ENCODE data around the gene OTOP1.
"Not testable (repeated sequence)": the region's sequence is repeated elsewhere in the genome, so short reads cannot be mapped to it uniquely, and the experiment has no call there.

OTOP1 gene

DNA sequence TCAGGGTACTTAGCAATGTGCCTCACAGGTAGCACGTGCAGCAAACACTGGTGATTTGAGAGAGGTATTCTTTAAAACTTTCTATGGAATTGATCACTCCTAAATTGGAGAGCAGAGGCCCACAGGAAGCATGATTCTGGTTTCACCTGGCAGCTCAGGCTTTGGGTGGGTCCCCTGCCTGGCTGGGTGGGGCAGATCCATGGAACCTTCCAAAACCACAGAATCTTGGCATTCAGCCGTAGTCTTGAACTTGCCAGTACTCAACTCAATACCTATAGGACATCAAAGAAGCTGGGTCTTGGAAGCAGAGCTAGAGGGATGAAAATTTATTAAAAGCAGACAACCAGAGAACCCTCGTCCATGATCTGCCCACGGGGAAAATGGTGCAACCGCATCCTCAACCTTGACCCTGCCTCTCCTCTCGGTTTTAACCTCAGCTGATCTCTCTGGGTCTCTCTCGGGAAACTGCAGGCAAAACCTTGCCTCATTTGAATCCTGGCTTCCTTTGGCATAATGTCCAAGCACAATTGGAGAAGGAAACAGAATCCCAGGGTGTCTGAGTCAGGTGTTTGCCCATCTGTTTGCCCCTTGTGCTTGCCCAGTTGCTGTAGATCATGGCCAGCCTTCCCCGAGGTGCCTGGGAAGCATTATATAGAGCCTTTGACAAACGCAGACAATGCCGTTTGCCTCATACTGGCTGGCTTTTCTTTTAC lies 22.9 kb downstream of the OTOP1 start:
- Histone ChIP-seq H3K79me1 (ENCODE audit: low read length) (no peaks in the 10 kb centered on the region), H3K27me3 (ENCODE audit: insufficient read depth, low read length, poor library complexity) (no peaks in the 10 kb centered on the region), H3K4me1 (ENCODE audit: control insufficient read depth, low read depth, low read length) (no peaks in the 10 kb centered on the region), H3K4ac (ENCODE audit: low read depth, low read length) (no peak overlapping the region), H3K23ac (ENCODE audit: low read length) (no peak overlapping the region), H3K4me3 (ENCODE audit: low read length) (no peak overlapping the region), H3K9ac (ENCODE audit: low read length) (no peak overlapping the region), H4K8ac (ENCODE audit: low read depth, low read length) (no peak overlapping the region), H2BK5ac (ENCODE audit: low read length) (no peak overlapping the region), H3K4me2 (ENCODE audit: low read length) (no peak overlapping the region), H2AK5ac (ENCODE audit: low read length) (no peak overlapping the region), H2BK120ac (ENCODE audit: low read depth, low read length) (no peak overlapping the region), H4K5ac (ENCODE audit: low read length) (no peak overlapping the region), H3K79me2 (ENCODE audit: control insufficient read depth, insufficient read depth, low read length) (no peaks in the 10 kb centered on the region), H3K36me3 (ENCODE audit: control insufficient read depth, insufficient read depth, low read length) (no peaks in the 10 kb centered on the region), H2BK15ac (replicated peaks; ENCODE audit: low read depth) (no peak overlapping the region), H3K27ac (ENCODE audit: low read depth, low read length) (no peak overlapping the region), H3K18ac (ENCODE audit: low read length) (no peak overlapping the region), H3K56ac (ENCODE audit: low read length) (no peak overlapping the region)
- WGBS (ENCODE audit: extremely low coverage, insufficient coverage, low lambda C conversion rate) = no CpG with 5 or more reads among the region's 10 CpGs
- DNase-seq = no peak

DNA sequence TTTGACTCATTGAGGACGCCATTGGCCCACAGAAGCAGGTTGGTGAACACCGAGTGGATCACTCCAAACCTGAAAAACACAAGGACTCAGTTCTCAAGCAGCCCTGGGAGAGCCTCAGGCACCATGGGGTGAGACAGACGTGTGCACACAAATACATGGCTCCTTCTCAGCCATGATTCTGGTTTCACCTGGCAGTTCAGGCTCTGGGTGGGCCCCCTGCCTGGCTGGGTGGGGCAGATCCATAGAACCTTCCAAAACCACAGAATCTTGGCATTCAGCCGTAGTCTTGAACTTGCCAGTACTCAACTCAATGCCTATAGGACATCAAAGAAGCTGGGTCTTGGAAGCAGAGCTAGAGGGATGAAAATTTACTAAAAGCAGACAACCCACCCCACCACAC lies 24.2 kb downstream of the OTOP1 start:
- H2AK5ac ChIP-seq (ENCODE audit: low read length) = no peak overlapping the region
- no peak overlapping the region for H4K5ac ChIP-seq (ENCODE audit: low read length)
- DNase-seq = no peak
- no peak overlapping the region for H3K4me2 ChIP-seq (ENCODE audit: low read length)
- no peaks in the 10 kb centered on the region for H3K27me3 ChIP-seq (ENCODE audit: insufficient read depth, low read length, poor library complexity)
- H2BK5ac ChIP-seq (ENCODE audit: low read length) = no peak overlapping the region
- H3K4me1 ChIP-seq (ENCODE audit: control insufficient read depth, low read depth, low read length) = no peaks in the 10 kb centered on the region
- no peak overlapping the region for H3K4me3 ChIP-seq (ENCODE audit: low read length)
- no peak overlapping the region for H2BK120ac ChIP-seq (ENCODE audit: low read depth, low read length)
- no peak overlapping the region for H3K9ac ChIP-seq (ENCODE audit: low read length)
- no peak overlapping the region for H3K23ac ChIP-seq (ENCODE audit: low read length)
- no peak overlapping the region for H2BK15ac ChIP-seq (replicated peaks; ENCODE audit: low read depth)
- no peak overlapping the region for H3K27ac ChIP-seq (ENCODE audit: low read depth, low read length)
- no peaks in the 10 kb centered on the region for H3K79me2 ChIP-seq (ENCODE audit: control insufficient read depth, insufficient read depth, low read length)
- no peak overlapping the region for H4K8ac ChIP-seq (ENCODE audit: low read depth, low read length)
- no peak overlapping the region for H3K56ac ChIP-seq (ENCODE audit: low read length)
- H3K18ac ChIP-seq (ENCODE audit: low read length) = no peak overlapping the region
- no peaks in the 10 kb centered on the region for H3K79me1 ChIP-seq (ENCODE audit: low read length)
- H3K36me3 ChIP-seq (ENCODE audit: control insufficient read depth, insufficient read depth, low read length) = no peaks in the 10 kb centered on the region
- H3K4ac ChIP-seq (ENCODE audit: low read depth, low read length) = no peak overlapping the region
- WGBS (ENCODE audit: extremely low coverage, insufficient coverage, low lambda C conversion rate) = no CpG with 5 or more reads among the region's 4 CpGs

DNA sequence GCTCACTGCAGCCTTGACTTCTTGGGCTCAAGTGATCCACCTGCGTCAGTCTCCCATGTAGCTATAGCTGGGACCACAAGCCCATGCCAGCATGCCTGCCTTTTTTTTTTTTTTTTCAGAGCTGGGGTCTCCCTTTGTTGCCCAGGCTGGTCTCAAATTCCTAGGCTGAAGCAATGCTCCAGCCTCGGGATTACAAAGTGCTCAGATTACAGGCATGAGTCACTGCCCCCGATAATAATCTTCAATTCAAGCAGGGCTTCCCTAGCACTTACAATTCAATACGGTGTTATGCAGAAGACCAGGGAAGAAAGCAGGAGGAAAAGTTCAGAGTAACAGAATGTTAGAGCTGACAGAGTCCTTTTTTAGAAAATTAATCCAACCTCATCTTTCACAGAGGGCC lies 26.1 kb downstream of the OTOP1 start:
- H2AK5ac ChIP-seq (ENCODE audit: low read length) = no peak overlapping the region
- DNase-seq = peak; percentile 54
- H3K79me2 ChIP-seq (ENCODE audit: control insufficient read depth, insufficient read depth, low read length) = no peaks in the 10 kb centered on the region
- no peak overlapping the region for H4K8ac ChIP-seq (ENCODE audit: low read depth, low read length)
- no peak overlapping the region for H4K5ac ChIP-seq (ENCODE audit: low read length)
- no peak overlapping the region for H3K4me3 ChIP-seq (ENCODE audit: low read length)
- H3K4me1 ChIP-seq (ENCODE audit: control insufficient read depth, low read depth, low read length) = no peaks in the 10 kb centered on the region
- no peaks in the 10 kb centered on the region for H3K36me3 ChIP-seq (ENCODE audit: control insufficient read depth, insufficient read depth, low read length)
- no peak overlapping the region for H3K23ac ChIP-seq (ENCODE audit: low read length)
- H3K79me1 ChIP-seq (ENCODE audit: low read length) = no peaks in the 10 kb centered on the region
- H3K9ac ChIP-seq (ENCODE audit: low read length) = no peak overlapping the region
- H3K56ac ChIP-seq (ENCODE audit: low read length) = no peak overlapping the region
- no peak overlapping the region for H2BK5ac ChIP-seq (ENCODE audit: low read length)
- no peak overlapping the region for H3K27ac ChIP-seq (ENCODE audit: low read depth, low read length)
- no peak overlapping the region for H3K4ac ChIP-seq (ENCODE audit: low read depth, low read length)
- no peak overlapping the region for H2BK120ac ChIP-seq (ENCODE audit: low read depth, low read length)
- no peaks in the 10 kb centered on the region for H3K27me3 ChIP-seq (ENCODE audit: insufficient read depth, low read length, poor library complexity)
- H3K4me2 ChIP-seq (ENCODE audit: low read length) = no peak overlapping the region
- WGBS (ENCODE audit: extremely low coverage, insufficient coverage, low lambda C conversion rate) = no CpG with 5 or more reads among the region's 4 CpGs
- no peak overlapping the region for H2BK15ac ChIP-seq (replicated peaks; ENCODE audit: low read depth)
- H3K18ac ChIP-seq (ENCODE audit: low read length) = no peak overlapping the region

DNA sequence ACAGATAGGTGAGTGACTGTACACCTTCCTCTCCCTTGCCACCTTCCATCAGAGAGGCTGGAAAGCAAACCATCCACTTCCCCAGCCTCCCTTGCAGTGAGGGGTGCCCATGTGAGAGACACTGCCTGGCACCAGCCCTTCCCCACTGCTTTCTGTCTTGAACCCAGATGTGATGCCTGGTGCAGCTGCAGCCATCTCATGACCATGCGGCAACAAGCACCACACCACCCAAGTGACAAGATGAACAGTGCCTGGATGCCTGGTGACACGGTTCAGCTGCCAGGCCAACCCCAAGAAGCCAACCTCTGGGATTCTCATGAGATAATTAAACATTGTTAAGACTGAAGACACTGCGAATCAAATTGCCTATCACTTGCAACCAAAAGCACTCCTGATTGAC lies 31.4 kb downstream of the OTOP1 start:
- Histone ChIP-seq H3K79me1 (ENCODE audit: low read length) (no peaks in the 10 kb centered on the region), H3K23ac (ENCODE audit: low read length) (no peak overlapping the region), H3K18ac (ENCODE audit: low read length) (no peak overlapping the region), H3K27me3 (ENCODE audit: insufficient read depth, low read length, poor library complexity) (no peaks in the 10 kb centered on the region), H3K56ac (ENCODE audit: low read length) (no peak overlapping the region), H3K4me3 (ENCODE audit: low read length) (no peak overlapping the region), H2BK120ac (ENCODE audit: low read depth, low read length) (no peak overlapping the region), H3K4me2 (ENCODE audit: low read length) (no peak overlapping the region), H4K5ac (ENCODE audit: low read length) (no peak overlapping the region), H2AK5ac (ENCODE audit: low read length) (no peak overlapping the region), H3K36me3 (ENCODE audit: control insufficient read depth, insufficient read depth, low read length) (no peaks in the 10 kb centered on the region), H3K4ac (ENCODE audit: low read depth, low read length) (no peak overlapping the region), H3K4me1 (ENCODE audit: control insufficient read depth, low read depth, low read length) (no peaks in the 10 kb centered on the region), H2BK5ac (ENCODE audit: low read length) (no peak overlapping the region), H3K79me2 (ENCODE audit: control insufficient read depth, insufficient read depth, low read length) (no peaks in the 10 kb centered on the region), H4K8ac (ENCODE audit: low read depth, low read length) (no peak overlapping the region), H3K27ac (ENCODE audit: low read depth, low read length) (no peak overlapping the region), H3K9ac (ENCODE audit: low read length) (no peak overlapping the region), H2BK15ac (replicated peaks; ENCODE audit: low read depth) (no peak overlapping the region)
- no peak for DNase-seq
- no CpG with 5 or more reads among the region's 3 CpGs for WGBS (ENCODE audit: extremely low coverage, insufficient coverage, low lambda C conversion rate)

DNA sequence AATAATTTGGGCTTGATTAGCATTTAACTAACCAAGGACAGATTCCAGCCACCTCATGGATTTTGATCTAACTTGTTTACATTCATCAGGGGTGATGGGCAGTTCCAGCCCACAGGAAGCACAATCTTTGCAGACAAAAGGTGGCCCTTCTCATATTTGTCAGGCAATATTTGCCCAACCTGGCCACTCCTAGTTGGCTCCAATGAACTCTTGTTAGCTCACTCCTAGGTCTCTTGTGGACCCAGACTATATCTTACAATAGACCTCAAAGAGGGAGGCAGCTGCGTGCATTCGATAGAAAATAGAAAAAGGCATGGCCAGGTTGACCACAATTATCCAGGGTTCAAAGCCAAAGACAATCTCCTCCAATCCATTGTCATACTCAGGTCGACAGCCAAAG lies 38.2 kb downstream of the OTOP1 start:
- H4K5ac ChIP-seq (ENCODE audit: low read length); H3K4me3 ChIP-seq (ENCODE audit: low read length); H3K79me1 ChIP-seq (ENCODE audit: low read length); H2AK5ac ChIP-seq (ENCODE audit: low read length); H2BK15ac ChIP-seq (replicated peaks; ENCODE audit: low read depth); H3K18ac ChIP-seq (ENCODE audit: low read length); H3K4me1 ChIP-seq (ENCODE audit: control insufficient read depth, low read depth, low read length); DNase-seq; H3K56ac ChIP-seq (ENCODE audit: low read length); H3K36me3 ChIP-seq (ENCODE audit: control insufficient read depth, insufficient read depth, low read length); H3K9ac ChIP-seq (ENCODE audit: low read length); H4K8ac ChIP-seq (ENCODE audit: low read depth, low read length); H3K23ac ChIP-seq (ENCODE audit: low read length); H3K27ac ChIP-seq (ENCODE audit: low read depth, low read length); H3K4me2 ChIP-seq (ENCODE audit: low read length); H3K27me3 ChIP-seq (ENCODE audit: insufficient read depth, low read length, poor library complexity); H3K4ac ChIP-seq (ENCODE audit: low read depth, low read length); H3K79me2 ChIP-seq (ENCODE audit: control insufficient read depth, insufficient read depth, low read length); H2BK5ac ChIP-seq (ENCODE audit: low read length); H2BK120ac ChIP-seq (ENCODE audit: low read depth, low read length): not testable (repeated sequence)
- no CpG with 5 or more reads among the region's 3 CpGs for WGBS (ENCODE audit: extremely low coverage, insufficient coverage, low lambda C conversion rate)

DNA sequence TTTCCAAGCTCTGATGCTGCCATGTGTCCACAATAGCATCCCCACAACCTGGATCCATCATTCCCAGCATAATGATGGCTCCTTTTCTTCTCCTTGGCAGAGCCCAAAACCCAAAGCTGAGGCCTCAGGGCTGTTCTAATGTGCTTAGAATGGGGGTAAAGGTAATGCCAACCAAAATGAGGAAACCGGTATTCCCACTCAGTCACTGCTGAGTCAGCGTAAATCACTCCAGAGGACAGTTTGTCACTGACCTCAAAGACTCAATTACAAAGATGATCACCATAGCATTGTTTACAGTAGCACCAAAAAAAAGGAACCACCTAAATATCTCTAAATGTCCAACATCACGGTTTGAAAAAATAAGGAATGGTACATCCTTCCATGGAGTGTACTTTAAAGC lies 41.2 kb downstream of the OTOP1 start:
- no peaks in the 10 kb centered on the region for H3K27me3 ChIP-seq (ENCODE audit: insufficient read depth, low read length, poor library complexity)
- no peak overlapping the region for H3K4ac ChIP-seq (ENCODE audit: low read depth, low read length)
- DNase-seq = no peak
- H3K79me1 ChIP-seq (ENCODE audit: low read length) = no peaks in the 10 kb centered on the region
- H2BK5ac ChIP-seq (ENCODE audit: low read length) = no peak overlapping the region
- no peak overlapping the region for H4K8ac ChIP-seq (ENCODE audit: low read depth, low read length)
- H3K9ac ChIP-seq (ENCODE audit: low read length) = no peak overlapping the region
- no peak overlapping the region for H3K23ac ChIP-seq (ENCODE audit: low read length)
- H4K5ac ChIP-seq (ENCODE audit: low read length) = no peak overlapping the region
- no peak overlapping the region for H3K18ac ChIP-seq (ENCODE audit: low read length)
- H3K56ac ChIP-seq (ENCODE audit: low read length) = no peak overlapping the region
- WGBS (ENCODE audit: extremely low coverage, insufficient coverage, low lambda C conversion rate) = no CpG with 5 or more reads among the region's 3 CpGs
- no peak overlapping the region for H3K4me3 ChIP-seq (ENCODE audit: low read length)
- H3K36me3 ChIP-seq (ENCODE audit: control insufficient read depth, insufficient read depth, low read length) = no peaks in the 10 kb centered on the region
- no peak overlapping the region for H2BK120ac ChIP-seq (ENCODE audit: low read depth, low read length)
- H3K27ac ChIP-seq (ENCODE audit: low read depth, low read length) = no peak overlapping the region
- no peak overlapping the region for H3K4me2 ChIP-seq (ENCODE audit: low read length)
- H3K79me2 ChIP-seq (ENCODE audit: control insufficient read depth, insufficient read depth, low read length) = no peaks in the 10 kb centered on the region
- H2BK15ac ChIP-seq (replicated peaks; ENCODE audit: low read depth) = no peak overlapping the region
- H3K4me1 ChIP-seq (ENCODE audit: control insufficient read depth, low read depth, low read length) = no peaks in the 10 kb centered on the region
- no peak overlapping the region for H2AK5ac ChIP-seq (ENCODE audit: low read length)
